Endothelial cell (in vitro differentiated cells): ENCODE data around the gene TAB3. TPM values are rescaled to one million over a fixed set of nuclear protein-coding genes. Genes with fewer than 3 reads are reported as not detected.
"Not testable (repeated sequence)": the region's sequence is repeated elsewhere in the genome, so short reads cannot be mapped to it uniquely, and the experiment has no call there.

Source experiments
- DNase-seq: peaks from one replicate; pipeline ENCODE4 v3.0.0; 2021; ENCODE audit warnings: low spot score
- H3K27ac Mint-ChIP-seq: one replicate; pipeline ENCODE4 v1.8.0; 2021; ENCODE audit warnings: mixed read lengths, inconsistent platforms; ENCODE audit not compliant: unreplicated experiment
- H3K27me3 Mint-ChIP-seq: one replicate; pipeline ENCODE4 v1.8.0; 2021; ENCODE audit warnings: mild to moderate bottlenecking, moderate library complexity, mixed read lengths, inconsistent platforms; ENCODE audit not compliant: unreplicated experiment
- H3K36me3 Mint-ChIP-seq: one replicate; pipeline ENCODE4 v1.8.0; 2021; ENCODE audit warnings: mild to moderate bottlenecking, low read depth, mixed read lengths, inconsistent platforms; ENCODE audit not compliant: unreplicated experiment
- H3K4me1 Mint-ChIP-seq: one replicate; pipeline ENCODE4 v1.8.0; 2021; ENCODE audit warnings: mild to moderate bottlenecking, mixed read lengths, inconsistent platforms; ENCODE audit not compliant: unreplicated experiment
- H3K4me3 Mint-ChIP-seq: one replicate; pipeline ENCODE4 v1.8.0; 2021; ENCODE audit warnings: mild to moderate bottlenecking, mixed read lengths, inconsistent platforms; ENCODE audit not compliant: unreplicated experiment
- H3K9me3 Mint-ChIP-seq: one replicate; pipeline ENCODE4 v1.8.0; 2021; ENCODE audit warnings: mixed read lengths, inconsistent platforms; ENCODE audit not compliant: unreplicated experiment
- total RNA-seq: library from RNA; stranded (reverse); fragmentation: NEBNext Ultra II Directional; extraction: Animal tissue kit (Norgen Biotek cat#: 25700); gene quantifications from one replicate; pipeline ENCODE4 v1.2.1, GENCODE V29; 2021; ENCODE audit not compliant: unreplicated experiment
- TF ChIP-seq, protein P1 (sequence below): fragments of 200-600 bp; sonication (generic); IDR thresholded peaks from one replicate; pipeline ENCODE4 v1.5.0; 2021; ENCODE audit warnings: antibody characterized with exemption; ENCODE audit not compliant: unreplicated experiment

The TAB3 gene
- total RNA-seq, 1 donor from 2014 or later = 23.8 TPM

DNA sequence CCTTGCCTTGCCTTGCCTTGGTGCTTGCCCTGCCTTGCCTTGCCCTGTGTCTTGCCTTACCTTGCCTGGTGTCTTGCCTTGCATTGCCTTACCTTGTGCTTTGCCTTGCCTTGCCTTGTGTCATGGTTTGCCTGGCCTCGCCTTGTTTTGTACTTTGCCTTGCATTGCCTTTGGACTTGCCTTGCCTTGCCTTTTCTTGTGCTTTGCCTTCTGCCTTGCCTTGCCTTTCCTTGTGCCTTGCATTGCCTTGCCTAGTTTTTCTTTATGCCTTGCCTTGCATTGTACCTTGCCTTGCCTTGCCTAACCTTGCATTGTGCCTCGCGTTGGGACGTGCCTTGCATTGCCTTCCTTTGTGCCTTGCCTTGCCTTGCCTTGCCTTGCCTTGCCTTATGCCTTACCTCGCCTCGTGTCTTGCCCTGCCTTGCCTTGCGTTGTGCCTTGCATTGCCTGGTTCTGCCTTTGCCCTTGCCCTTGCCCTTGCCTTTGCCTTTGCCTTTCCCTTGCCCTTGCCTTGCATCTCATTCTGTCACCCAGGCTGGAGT lies 82.8 kb downstream of the TAB3 start:
- Mint-ChIP-seq H3K4me1 (no peaks in the 10 kb centered on the region), H3K27me3 (no peaks in the 10 kb centered on the region), H3K4me3 (no peak overlapping the region), H3K36me3 (no peaks in the 10 kb centered on the region), H3K9me3 (no peaks in the 10 kb centered on the region), H3K27ac (no peak overlapping the region)
- no peak for DNase-seq
- TF ChIP-seq, protein P1, sequence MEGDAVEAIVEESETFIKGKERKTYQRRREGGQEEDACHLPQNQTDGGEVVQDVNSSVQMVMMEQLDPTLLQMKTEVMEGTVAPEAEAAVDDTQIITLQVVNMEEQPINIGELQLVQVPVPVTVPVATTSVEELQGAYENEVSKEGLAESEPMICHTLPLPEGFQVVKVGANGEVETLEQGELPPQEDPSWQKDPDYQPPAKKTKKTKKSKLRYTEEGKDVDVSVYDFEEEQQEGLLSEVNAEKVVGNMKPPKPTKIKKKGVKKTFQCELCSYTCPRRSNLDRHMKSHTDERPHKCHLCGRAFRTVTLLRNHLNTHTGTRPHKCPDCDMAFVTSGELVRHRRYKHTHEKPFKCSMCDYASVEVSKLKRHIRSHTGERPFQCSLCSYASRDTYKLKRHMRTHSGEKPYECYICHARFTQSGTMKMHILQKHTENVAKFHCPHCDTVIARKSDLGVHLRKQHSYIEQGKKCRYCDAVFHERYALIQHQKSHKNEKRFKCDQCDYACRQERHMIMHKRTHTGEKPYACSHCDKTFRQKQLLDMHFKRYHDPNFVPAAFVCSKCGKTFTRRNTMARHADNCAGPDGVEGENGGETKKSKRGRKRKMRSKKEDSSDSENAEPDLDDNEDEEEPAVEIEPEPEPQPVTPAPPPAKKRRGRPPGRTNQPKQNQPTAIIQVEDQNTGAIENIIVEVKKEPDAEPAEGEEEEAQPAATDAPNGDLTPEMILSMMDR = no peak

- Mint-ChIP-seq H3K27ac (no peak overlapping the region), H3K27me3 (no peaks in the 10 kb centered on the region), H3K9me3 (no peaks in the 10 kb centered on the region), H3K36me3 (no peaks in the 10 kb centered on the region), H3K4me3 (no peak overlapping the region), H3K4me1 (no peaks in the 10 kb centered on the region)
- TF ChIP-seq, protein P1 = no peak
- DNase-seq = no peak
These were observed 84.6 kb downstream of the TAB3 start for GRCh38 chrX:30804462-30804861.

DNA sequence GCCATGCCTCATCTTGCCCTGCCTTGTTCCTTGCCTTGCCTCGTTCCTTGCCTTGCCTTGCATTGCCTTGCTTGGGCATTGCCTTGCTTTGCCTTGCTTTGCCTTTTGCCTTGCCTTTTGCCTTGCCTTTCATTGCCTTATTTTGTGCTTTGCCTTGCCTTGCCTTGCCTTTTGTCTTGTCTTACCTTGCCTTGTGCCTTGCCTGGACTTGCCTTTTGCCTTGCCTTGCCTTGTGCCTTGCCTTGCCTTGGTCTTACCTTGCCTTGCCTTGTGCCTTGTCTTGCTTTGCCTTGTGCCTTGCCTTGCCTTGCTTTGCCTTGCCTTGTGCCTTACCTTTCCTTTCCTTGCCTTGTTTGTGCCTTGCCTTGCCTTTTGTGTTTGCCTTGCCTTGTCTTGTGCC lies 88.2 kb downstream of the TAB3 start:
- H3K27me3 Mint-ChIP-seq = no peaks in the 10 kb centered on the region
- no peaks in the 10 kb centered on the region for H3K4me1 Mint-ChIP-seq
- H3K36me3 Mint-ChIP-seq = no peaks in the 10 kb centered on the region
- no peak overlapping the region for H3K4me3 Mint-ChIP-seq
- no peaks in the 10 kb centered on the region for H3K9me3 Mint-ChIP-seq
- DNase-seq = no peak
- TF ChIP-seq, protein P1 = no peak
- no peak overlapping the region for H3K27ac Mint-ChIP-seq

GRCh38 chrX:30799327-30799726 lies 89.7 kb downstream of the TAB3 start:
- no peak overlapping the region for H3K27ac Mint-ChIP-seq
- H3K27me3 Mint-ChIP-seq = no peaks in the 10 kb centered on the region
- no peaks in the 10 kb centered on the region for H3K4me1 Mint-ChIP-seq
- H3K36me3 Mint-ChIP-seq = no peaks in the 10 kb centered on the region
- no peaks in the 10 kb centered on the region for H3K9me3 Mint-ChIP-seq
- no peak for DNase-seq
- H3K4me3 Mint-ChIP-seq = no peak overlapping the region
- TF ChIP-seq, protein P1 = no peak

- Mint-ChIP-seq H3K4me3 (no peak overlapping the region), H3K27me3 (no peaks in the 10 kb centered on the region), H3K27ac (no peak overlapping the region), H3K36me3 (no peaks in the 10 kb centered on the region), H3K9me3 (no peaks in the 10 kb centered on the region), H3K4me1 (no peaks in the 10 kb centered on the region)
- DNase-seq = no peak
- TF ChIP-seq, protein P1 = no peak
These were observed 90.2 kb downstream of the TAB3 start for GRCh38 chrX:30798810-30799209.

- not testable (repeated sequence) for H3K9me3 Mint-ChIP-seq, H3K4me1 Mint-ChIP-seq, H3K4me3 Mint-ChIP-seq, H3K27me3 Mint-ChIP-seq, H3K36me3 Mint-ChIP-seq, DNase-seq, H3K27ac Mint-ChIP-seq
These were observed 91.8 kb downstream of the TAB3 start for GRCh38 chrX:30797301-30797700.
